GM06990 (cell line): ENCODE data around the gene HCN4.
"Not testable (repeated sequence)": the region's sequence is repeated elsewhere in the genome, so short reads cannot be mapped to it uniquely, and the experiment has no call there.

Experiments used
- DNase-seq: peaks from one replicate; pipeline ENCODE4 v3.0.0-alpha.2; 2011; ENCODE audit not compliant: insufficient read length; ENCODE audit errors: extremely low read depth
- H3K27me3 ChIP-seq: replicated peaks from 2 replicates; pipeline ENCODE4 v1.6.0; 2011; ENCODE audit warnings: low read length; ENCODE audit not compliant: control insufficient read depth, insufficient read depth
- H3K36me3 ChIP-seq: 2 replicates; pipeline ENCODE4 v1.5.1; 2011; ENCODE audit warnings: low read length; ENCODE audit not compliant: control insufficient read depth, insufficient read depth
- H3K4me3 ChIP-seq: replicated peaks from 2 replicates; pipeline ENCODE4 v1.5.1; 2011; ENCODE audit warnings: low read depth, mild to moderate bottlenecking, control low read depth, low read length
- CTCF ChIP-seq: IDR thresholded peaks from 2 replicates; pipeline ENCODE4 v1.5.1; 2011; ENCODE audit warnings: low read length, control low read depth, mild to moderate bottlenecking, inconsistent platforms; ENCODE audit not compliant: insufficient read depth, poor library complexity, severe bottlenecking

HCN4 gene

GRCh38 chr15:73368301-73369136 is at the start of gene HCN4:
Gene HCN4 (minus strand): TSS chr15:73368958. CDS start chr15:73368270, 688 bp downstream.
- Histone ChIP-seq H3K4me3 (no peak within 1 kb of the TSS), H3K27me3 (peaks cover 2% of the 10 kb centered on the region; the same call in 1 of the 2 replicates), H3K36me3 (no peaks in the 10 kb centered on the region)
- DNase-seq = no peak
- TF ChIP-seq CTCF = no peak

GRCh38 chr15:73414876-73415275 is 46.1 kb upstream of the HCN4 start:
- TF ChIP-seq CTCF = no peak
- Histone ChIP-seq H3K4me3 (no peak overlapping the region), H3K27me3 (no peaks in the 10 kb centered on the region), H3K36me3 (no peaks in the 10 kb centered on the region)
- DNase-seq = no peak

GRCh38 chr15:73403171-73403570 is 34.4 kb upstream of the HCN4 start:
- no peak overlapping the region for H3K4me3 ChIP-seq
- no peak for TF ChIP-seq CTCF
- H3K27me3 ChIP-seq = peaks cover 1% of the 10 kb centered on the region; the same call in 1 of the 2 replicates
- DNase-seq = no peak
- no peaks in the 10 kb centered on the region for H3K36me3 ChIP-seq

GRCh38 chr15:73400222-73400621 is 31.5 kb upstream of the HCN4 start:
- H3K36me3 ChIP-seq, DNase-seq: not testable (repeated sequence)

GRCh38 chr15:73398861-73399260 is 30.1 kb upstream of the HCN4 start:
- no peaks in the 10 kb centered on the region for H3K36me3 ChIP-seq
- no peak for DNase-seq
- no peak for TF ChIP-seq CTCF

More at GRCh38 chr15:73400222-73400621, 31.5 kb upstream of the HCN4 start:
- H3K4me3 ChIP-seq, H3K27me3 ChIP-seq: not testable (repeated sequence)

GRCh38 chr15:73397461-73397860 is 28.7 kb upstream of the HCN4 start:
- DNase-seq = no peak
- H3K4me3 ChIP-seq = no peak overlapping the region
- peaks cover 1% of the 10 kb centered on the region; the same call in 1 of the 2 replicates for H3K27me3 ChIP-seq
- no peaks in the 10 kb centered on the region for H3K36me3 ChIP-seq
- TF ChIP-seq CTCF = no peak

More at GRCh38 chr15:73398861-73399260, 30.1 kb upstream of the HCN4 start:
- H3K27me3 ChIP-seq = peaks cover 1% of the 10 kb centered on the region; the same call in 1 of the 2 replicates
- no peak overlapping the region for H3K4me3 ChIP-seq
